ENCODE measurements around the gene POTEF. TPM values are rescaled to one million over a fixed set of nuclear protein-coding genes. Genes with fewer than 3 reads are reported as not detected.
"Not testable (repeated sequence)": the region's sequence is repeated elsewhere in the genome, so short reads cannot be mapped to it uniquely, and the experiment has no call there.

Gene POTEF
- total RNA-seq, 2 experiments from 2014 or later: not detected

DNA sequence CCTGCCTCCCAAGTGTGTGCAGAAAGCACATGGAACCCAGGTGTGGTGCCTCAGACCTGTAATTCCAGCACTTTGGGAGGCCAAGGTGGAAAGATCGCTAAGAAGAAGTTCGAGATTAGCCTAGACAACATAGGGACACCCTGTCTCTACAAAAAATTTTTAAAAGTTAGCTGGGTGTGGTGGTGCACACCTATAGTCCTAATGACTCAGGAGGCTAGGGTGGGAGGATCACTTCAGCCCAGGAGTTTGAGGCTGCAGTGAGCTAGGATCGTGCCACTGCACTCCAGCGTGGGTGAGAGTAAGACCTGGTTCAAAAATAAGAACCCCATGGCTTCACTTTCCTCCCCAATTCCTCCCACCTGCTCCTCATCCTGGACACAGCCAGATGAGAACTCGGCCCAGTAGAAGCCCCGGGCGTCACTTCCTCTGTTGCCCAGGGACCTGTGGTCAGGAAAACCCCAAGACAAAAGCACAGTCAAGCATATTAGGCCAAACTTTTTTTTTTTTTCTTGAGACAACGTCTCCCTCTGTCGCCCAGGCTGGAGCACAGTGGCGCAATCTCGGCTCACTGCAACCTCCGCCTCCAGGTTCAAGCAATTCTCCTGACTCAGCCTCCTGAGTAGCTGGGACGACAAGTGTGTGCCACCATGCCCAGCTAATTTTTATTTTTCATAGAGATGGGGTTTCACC, 28.9 kb upstream of the POTEF start:
- POLR2A ChIA-PET: interaction anchor here (0.6 kb wide), 1 partner anchor 10 kb away, joined by 4 read pairs; no protein-coding TSS in a partner anchor
- H3K27me3 Mint-ChIP-seq, H3K9me3 Mint-ChIP-seq, H3K4me3 Mint-ChIP-seq, CTCF ChIA-PET: not testable (repeated sequence)
- Mint-ChIP-seq H3K27ac (peak overlapping the region; percentile 75), H3K36me3 (ENCODE audit: low read depth) (peaks cover 12% of the 10 kb centered on the region), H3K4me1 (peaks cover 23% of the 10 kb centered on the region)
- peak; percentile 44 for DNase-seq

DNA sequence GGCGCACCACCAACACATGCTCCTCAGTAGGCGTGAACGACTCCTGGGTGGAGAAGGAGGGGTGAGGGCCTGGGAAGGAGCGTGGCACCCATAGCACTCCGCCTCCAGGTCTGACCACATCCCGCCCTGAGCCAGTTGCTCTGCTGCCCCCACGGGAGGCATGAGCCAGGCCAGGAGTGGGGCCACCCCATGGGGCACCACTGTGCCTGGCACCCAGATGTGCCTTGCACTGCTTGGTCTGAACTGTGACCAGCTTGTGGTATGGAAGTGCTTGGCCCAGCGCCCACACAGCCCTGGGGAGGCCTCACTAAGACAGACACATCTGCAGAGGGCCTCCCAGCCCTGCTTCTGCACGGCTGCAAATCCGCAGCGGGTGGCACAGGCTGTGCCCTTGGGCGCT, 28.3 kb upstream of the POTEF start:
- H3K36me3 Mint-ChIP-seq (ENCODE audit: low read depth); H3K9me3 Mint-ChIP-seq; CTCF ChIA-PET; H3K4me3 Mint-ChIP-seq; POLR2A ChIA-PET; DNase-seq; H3K27me3 Mint-ChIP-seq: not testable (repeated sequence)
- H3K27ac Mint-ChIP-seq: peak overlapping the region; percentile 75
- H3K4me1 Mint-ChIP-seq: peaks cover 23% of the 10 kb centered on the region

DNA sequence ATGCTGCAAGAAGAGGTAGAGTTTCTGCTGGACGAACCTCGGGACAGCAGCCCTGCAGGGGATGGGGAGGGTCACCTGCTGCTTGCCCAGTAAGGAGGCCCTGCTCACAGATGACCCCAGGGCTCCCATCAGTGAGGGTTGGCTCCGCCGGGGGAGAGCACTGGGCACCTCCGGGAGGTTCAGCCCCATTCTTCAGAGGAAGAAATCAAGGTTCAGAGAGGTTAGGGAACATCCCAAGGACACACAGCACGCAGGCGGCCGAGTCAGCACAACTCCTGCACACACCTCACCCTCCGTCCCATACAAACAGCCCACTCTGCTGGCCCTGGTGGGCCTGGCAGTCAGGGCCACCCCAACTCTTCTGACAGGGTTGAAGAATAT, 27.6 kb upstream of the POTEF start:
- H3K27me3 Mint-ChIP-seq: no peaks in the 10 kb centered on the region

DNA sequence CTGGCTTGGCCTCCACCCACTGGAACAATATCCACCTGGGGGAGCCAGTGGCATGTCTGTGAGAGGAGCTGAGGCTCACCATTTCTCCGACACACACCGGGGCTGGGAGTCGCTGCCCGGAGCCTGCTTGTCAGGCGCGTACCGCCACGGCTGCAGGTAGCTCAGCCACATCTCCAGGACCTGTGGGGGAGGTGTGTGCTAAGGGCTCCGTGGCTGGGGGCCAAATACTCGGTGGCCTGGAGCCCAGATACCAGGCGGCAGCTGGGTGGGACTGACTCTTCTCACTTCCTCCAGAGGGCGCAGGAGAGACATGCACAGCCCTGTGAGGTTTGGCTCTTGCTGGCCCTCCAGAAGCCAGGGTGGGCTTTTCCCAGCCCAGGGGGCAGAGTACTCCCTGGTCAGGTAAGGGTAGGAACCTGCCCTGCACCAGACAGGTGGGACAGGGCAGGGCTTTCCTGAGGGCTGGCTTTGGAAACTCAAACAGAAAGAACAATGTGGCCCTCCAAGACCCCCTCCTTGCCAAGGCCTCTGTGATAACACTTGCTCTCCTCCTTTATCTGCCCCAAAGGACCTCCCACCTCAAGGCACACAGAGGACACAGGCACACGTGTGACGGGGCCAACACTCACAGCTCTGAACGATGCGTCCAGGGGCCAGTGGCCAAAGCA, 27.1 kb upstream of the POTEF start:
- CTCF ChIA-PET: interaction anchor here (1.4 to 1.9 kb wide), 2 partner anchors 25 to 177 kb away, joined by 5 to 12 read pairs; partner anchors contain the start of gene SMPD4
- H3K36me3 Mint-ChIP-seq (ENCODE audit: low read depth); H3K27ac Mint-ChIP-seq; H3K9me3 Mint-ChIP-seq; DNase-seq; H3K4me3 Mint-ChIP-seq; H3K27me3 Mint-ChIP-seq: not testable (repeated sequence)
- POLR2A ChIA-PET: interaction anchor here (0.6 to 1.4 kb wide), 2 partner anchors 25 to 178 kb away, joined by 3 to 4 read pairs; partner anchors contain the start of gene SMPD4
- peaks cover 23% of the 10 kb centered on the region for H3K4me1 Mint-ChIP-seq

More for the DNA sequence above, 27.6 kb upstream of the POTEF start:
- peaks cover 6% of the 10 kb centered on the region for H3K36me3 Mint-ChIP-seq (ENCODE audit: low read depth)
- no peak overlapping the region for H3K4me3 Mint-ChIP-seq
- ChIA-PET POLR2A (no interaction called here), CTCF (interaction anchor here (1.4 to 1.9 kb wide), 2 partner anchors 25 to 176 kb away, joined by 5 to 12 read pairs; partner anchors contain the start of gene SMPD4)
- H3K9me3 Mint-ChIP-seq: no peaks in the 10 kb centered on the region
- no peak overlapping the region for H3K27ac Mint-ChIP-seq
- no peak for DNase-seq
- peaks cover 23% of the 10 kb centered on the region for H3K4me1 Mint-ChIP-seq

DNA sequence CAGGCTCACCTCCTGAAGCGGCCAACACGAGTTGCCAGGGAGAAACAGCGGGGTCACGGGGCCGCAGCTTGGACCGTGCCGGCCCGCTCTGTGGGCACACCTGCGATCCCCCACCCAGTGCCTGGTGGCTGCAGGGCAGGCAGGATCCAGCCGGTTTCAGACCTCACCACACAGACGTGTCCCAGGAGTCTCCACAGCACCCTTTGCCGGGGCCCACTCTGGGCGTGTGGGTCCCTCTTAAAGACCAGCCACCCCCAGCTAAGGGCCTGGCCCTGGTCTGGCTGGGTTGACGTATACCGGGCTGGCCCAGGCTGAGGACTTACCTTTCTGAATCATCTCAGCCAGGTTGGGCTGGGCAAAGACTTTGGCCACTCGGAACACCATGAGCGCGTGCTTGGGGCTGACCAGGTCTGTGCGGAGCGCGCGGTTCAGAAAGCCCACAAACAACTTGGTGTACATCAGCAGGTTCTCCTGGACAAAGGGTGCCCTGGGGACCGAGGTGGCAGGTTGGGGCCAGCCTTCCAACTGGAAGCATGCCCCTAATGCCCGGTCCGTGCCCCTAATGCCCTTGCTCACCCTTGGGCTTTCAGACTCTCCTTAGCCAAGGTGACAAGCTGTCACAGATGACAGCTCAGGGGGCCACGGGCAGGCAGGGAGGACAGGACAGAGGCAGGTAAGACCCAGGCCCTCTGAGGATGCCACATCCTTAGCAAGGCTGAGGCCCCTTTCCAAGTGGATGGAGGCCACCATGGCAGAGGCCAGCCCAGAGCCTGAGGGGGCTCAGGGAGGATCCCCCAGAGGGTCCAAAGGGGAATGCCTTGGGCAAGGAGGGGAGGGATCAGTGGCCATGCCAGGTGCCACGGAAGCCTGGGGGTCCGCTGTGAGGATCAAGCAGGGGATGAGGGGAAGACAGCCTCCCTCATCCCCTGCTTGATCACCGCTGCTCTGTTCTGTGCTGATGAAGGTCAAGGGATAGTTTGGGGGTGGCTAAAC, 26.0 kb upstream of the POTEF start:
- ChIA-PET CTCF (interaction anchor here (1.4 to 1.9 kb wide), 2 partner anchors 26 to 178 kb away, joined by 5 to 12 read pairs; partner anchors contain the start of gene SMPD4), POLR2A (interaction anchor here (0.6 to 1.4 kb wide), 2 partner anchors 26 to 179 kb away, joined by 3 to 4 read pairs; partner anchors contain the start of gene SMPD4)
- peaks cover 11% of the 10 kb centered on the region for H3K36me3 Mint-ChIP-seq (ENCODE audit: low read depth)

DNA sequence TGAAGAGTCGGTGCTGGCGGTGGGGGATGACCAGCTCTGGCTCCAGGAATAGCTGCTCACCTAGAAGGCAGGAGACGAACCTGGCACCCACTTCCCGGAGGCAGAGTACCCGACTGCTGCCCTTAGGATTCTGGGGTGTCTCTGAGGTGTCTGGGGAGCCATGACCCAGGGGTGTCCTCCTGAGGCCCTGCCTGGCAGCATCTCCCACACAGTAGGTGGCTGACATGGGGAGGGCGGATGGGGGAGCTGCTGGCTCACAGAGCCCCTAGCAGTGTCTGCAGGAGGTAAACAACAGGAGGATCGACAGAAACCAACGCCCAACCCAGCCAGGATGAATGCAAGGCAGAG, 25.4 kb upstream of the POTEF start:
- H3K4me3 Mint-ChIP-seq, H3K9me3 Mint-ChIP-seq, H3K27me3 Mint-ChIP-seq, H3K27ac Mint-ChIP-seq, CTCF ChIA-PET, DNase-seq: not testable (repeated sequence)
- POLR2A ChIA-PET: interaction anchor here (0.7 kb wide), 1 partner anchor 27 kb away, joined by 3 read pairs; the partner anchor contains the start of gene SMPD4
- H3K4me1 Mint-ChIP-seq: peaks cover 18% of the 10 kb centered on the region
- H3K36me3 Mint-ChIP-seq (ENCODE audit: low read depth): peaks cover 12% of the 10 kb centered on the region

More for the DNA sequence above, 26.0 kb upstream of the POTEF start:
- Mint-ChIP-seq H3K4me3 (no peak overlapping the region), H3K27ac (no peak overlapping the region), H3K9me3 (no peaks in the 10 kb centered on the region), H3K27me3 (no peaks in the 10 kb centered on the region), H3K4me1 (peaks cover 21% of the 10 kb centered on the region)
- DNase-seq: no peak

DNA sequence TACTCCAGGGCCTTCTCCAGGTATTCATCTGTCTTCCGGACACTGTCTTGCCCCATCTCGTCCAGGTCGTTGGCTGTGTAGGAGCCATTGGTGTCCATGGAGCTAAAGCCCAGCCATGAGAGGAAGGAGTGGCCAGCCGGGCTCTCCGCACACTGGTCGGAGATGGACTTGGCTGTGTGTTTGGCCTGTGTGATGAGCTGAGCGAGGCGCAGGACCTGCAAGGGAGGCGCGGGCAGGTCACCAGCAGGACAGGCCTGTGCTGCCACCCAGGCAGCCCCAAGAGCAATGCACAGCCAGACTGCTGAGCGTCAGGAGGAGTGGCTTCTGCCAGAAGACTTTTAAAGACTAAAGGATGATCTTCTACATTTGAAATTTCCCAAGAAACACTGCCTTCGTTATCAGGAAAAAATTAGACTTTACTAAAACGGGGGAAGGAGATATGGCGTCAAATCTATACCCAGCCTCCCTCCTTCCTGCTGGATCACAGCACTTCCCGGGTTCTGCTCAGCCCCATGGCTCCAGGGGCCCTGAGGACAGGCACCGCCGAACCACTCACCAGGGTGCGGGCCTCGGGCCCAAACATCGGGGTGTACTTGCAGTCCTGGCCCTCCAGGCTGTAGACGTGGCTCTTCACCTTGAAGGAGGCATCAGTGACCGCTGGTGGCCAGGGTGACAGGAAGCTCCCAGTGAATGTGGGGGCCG, 24.9 kb upstream of the POTEF start:
- peaks cover 17% of the 10 kb centered on the region for H3K4me1 Mint-ChIP-seq
- H3K4me3 Mint-ChIP-seq, H3K27me3 Mint-ChIP-seq, DNase-seq, CTCF ChIA-PET, H3K27ac Mint-ChIP-seq, H3K9me3 Mint-ChIP-seq: not testable (repeated sequence)
- H3K36me3 Mint-ChIP-seq (ENCODE audit: low read depth): peaks cover 12% of the 10 kb centered on the region
- POLR2A ChIA-PET: interaction anchor here (0.7 kb wide), 1 partner anchor 28 kb away, joined by 3 read pairs; the partner anchor contains the start of gene SMPD4

DNA sequence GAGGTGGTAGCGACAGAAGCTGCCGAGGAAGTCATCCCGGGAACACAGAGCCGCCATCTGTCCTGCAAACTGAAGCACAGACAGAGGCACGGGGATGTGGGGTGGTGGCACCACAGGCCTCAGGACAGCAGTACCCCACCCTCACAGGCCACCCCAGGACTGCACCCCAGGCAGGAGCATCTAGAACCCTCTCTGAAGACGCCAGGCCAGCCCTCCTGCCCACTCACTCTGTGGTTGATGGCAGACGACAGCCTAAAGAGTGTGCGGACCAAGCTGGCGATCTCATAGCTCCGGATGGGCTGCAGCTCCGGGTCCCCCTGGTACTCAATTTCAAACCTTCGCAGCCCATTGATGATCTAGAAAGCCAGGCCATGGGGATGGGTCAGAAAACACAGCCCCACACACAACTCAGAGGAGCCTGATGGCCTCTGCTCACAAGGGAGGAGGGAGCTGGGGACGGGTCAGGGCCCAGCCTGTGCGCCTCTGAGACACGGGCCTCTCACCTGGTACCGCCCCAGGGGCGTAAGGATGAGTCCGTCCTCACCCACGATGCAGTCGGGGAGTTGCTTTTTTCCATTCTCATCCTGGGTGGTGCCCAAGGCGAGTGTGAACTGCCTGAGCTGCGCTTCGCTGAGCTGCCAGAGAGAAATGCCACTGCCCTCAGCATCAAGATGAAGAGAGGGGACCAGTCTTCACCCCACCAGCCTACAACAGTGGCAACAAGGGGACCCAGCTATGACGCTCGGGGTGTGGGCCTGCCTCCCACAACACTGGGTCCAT, 24.0 kb upstream of the POTEF start:
- H3K27ac Mint-ChIP-seq: no peak overlapping the region
- ChIA-PET CTCF (no interaction called here), POLR2A (interaction anchor here (0.8 kb wide), 1 partner anchor 28 kb away, joined by 3 read pairs; the partner anchor contains the start of gene SMPD4)
- peaks cover 12% of the 10 kb centered on the region for H3K36me3 Mint-ChIP-seq (ENCODE audit: low read depth)
- H3K9me3 Mint-ChIP-seq: no peaks in the 10 kb centered on the region
- H3K27me3 Mint-ChIP-seq: no peaks in the 10 kb centered on the region
- no peak for DNase-seq
- peaks cover 13% of the 10 kb centered on the region for H3K4me1 Mint-ChIP-seq
- H3K4me3 Mint-ChIP-seq: no peak overlapping the region

DNA sequence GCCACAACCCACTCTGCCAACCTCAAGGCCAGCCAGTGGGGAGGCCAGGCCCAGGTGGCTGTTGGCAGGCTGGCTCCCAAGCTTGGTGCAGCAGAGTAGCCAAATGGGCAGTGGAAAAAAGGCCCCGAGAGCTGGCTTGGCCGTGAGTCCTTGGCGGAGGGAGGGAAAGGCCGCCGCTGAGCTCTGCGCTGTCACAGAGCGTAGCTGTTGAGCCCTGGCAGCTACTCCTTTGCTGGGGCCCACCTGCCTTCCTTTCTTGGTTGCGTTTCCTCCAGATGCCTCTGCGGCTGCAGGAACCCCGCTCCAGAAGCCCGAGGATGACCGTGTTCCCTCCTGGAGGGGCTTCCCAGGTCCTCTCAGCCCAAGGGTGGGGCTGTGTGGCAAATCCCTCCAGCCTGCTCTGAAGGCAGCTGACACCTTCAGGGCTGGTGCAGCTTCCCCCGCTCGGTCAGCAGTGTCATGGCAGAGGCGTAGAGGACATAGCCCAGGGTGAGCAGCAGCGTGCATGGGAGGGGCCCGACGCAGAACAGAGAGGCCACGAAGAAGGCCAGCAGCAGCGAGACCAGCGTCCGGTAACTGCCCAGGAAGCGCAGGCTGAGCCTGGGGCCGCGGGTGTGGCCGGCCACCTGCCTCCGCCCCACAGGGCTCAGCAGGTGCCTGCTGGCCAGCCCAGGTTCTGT, 23.3 kb upstream of the POTEF start:
- CTCF ChIA-PET, H3K27me3 Mint-ChIP-seq, H3K9me3 Mint-ChIP-seq, DNase-seq, H3K4me1 Mint-ChIP-seq, H3K4me3 Mint-ChIP-seq, H3K27ac Mint-ChIP-seq: not testable (repeated sequence)
- H3K36me3 Mint-ChIP-seq (ENCODE audit: low read depth): peaks cover 12% of the 10 kb centered on the region
- POLR2A ChIA-PET: interaction anchor here (0.8 kb wide), 1 partner anchor 29 kb away, joined by 3 read pairs; the partner anchor contains the start of gene SMPD4

DNA sequence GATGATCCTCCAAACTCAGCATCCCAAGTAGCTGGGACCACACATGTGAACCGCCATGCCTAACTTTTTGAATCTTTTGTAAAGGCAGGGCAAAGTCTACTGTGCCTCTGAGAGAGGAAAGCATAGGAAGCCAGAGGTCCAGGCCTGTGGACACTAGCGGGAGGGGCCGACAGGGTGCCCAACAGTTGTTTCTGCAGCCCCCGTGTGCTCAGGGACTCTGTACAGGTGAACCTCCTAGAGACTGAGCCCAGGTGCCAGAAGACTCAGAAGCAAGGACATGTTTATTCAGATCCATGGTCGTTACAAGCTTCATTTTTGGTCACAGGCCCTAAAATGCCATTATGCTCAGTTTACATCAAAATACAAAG, 22.1 kb upstream of the POTEF start:
- H3K4me1 Mint-ChIP-seq, H3K27me3 Mint-ChIP-seq, H3K27ac Mint-ChIP-seq, CTCF ChIA-PET, POLR2A ChIA-PET, DNase-seq, H3K4me3 Mint-ChIP-seq, H3K9me3 Mint-ChIP-seq: not testable (repeated sequence)
- peaks cover 12% of the 10 kb centered on the region for H3K36me3 Mint-ChIP-seq (ENCODE audit: low read depth)
